ENCODE results near the gene PIK3CA. TPM values are rescaled to one million over a fixed set of nuclear protein-coding genes. Genes with fewer than 3 reads are reported as not detected.
A peak's percentile ranks its signal among the peaks of the same experiment; 100 is the strongest.
"Not testable (repeated sequence)": the region's sequence is repeated elsewhere in the genome, so short reads cannot be mapped to it uniquely, and the experiment has no call there.

Gene PIK3CA
- 10 to 100 TPM; 28.8 to 75.6 (median 48.0) TPM for total RNA-seq

DNA sequence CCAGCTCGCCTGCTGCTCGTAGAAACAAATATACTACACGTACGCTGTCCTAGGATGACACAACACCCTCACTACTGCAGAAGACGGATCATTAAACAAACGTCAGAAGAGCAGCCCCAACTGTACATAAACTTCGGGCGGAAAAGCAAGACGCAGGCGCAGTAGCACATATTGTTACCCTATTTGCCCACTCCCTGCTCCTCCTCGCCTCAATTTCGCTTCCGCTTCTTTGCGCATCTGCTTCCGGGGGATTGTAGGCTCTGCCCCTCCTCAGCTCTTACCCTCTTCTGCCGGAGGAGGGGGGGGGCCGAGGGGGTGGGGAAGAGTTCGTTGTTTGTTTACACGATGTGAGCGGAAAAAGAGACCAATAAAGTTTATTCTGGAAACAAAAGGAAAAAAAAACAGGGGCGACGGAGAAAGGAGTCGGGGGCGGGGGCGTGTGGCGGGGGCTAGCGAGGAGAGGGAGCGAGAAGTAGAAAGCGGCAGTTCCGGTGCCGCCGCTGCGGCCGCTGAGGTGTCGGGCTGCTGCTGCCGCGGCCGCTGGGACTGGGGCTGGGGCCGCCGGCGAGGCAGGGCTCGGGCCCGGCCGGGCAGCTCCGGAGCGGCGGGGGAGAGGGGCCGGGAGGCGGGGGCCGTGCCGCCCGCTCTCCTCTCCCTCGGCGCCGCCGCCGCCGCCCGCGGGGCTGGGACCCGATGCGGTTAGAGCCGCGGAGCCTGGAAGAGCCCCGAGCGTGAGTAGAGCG lies at the start of gene PIK3CA:
Gene PIK3CA (plus strand): TSS at position 485 of the 743 bp plus-strand sequence. CDS start 50,469 bp downstream, outside the sequence.
- TF ChIP-seq, protein P1, sequence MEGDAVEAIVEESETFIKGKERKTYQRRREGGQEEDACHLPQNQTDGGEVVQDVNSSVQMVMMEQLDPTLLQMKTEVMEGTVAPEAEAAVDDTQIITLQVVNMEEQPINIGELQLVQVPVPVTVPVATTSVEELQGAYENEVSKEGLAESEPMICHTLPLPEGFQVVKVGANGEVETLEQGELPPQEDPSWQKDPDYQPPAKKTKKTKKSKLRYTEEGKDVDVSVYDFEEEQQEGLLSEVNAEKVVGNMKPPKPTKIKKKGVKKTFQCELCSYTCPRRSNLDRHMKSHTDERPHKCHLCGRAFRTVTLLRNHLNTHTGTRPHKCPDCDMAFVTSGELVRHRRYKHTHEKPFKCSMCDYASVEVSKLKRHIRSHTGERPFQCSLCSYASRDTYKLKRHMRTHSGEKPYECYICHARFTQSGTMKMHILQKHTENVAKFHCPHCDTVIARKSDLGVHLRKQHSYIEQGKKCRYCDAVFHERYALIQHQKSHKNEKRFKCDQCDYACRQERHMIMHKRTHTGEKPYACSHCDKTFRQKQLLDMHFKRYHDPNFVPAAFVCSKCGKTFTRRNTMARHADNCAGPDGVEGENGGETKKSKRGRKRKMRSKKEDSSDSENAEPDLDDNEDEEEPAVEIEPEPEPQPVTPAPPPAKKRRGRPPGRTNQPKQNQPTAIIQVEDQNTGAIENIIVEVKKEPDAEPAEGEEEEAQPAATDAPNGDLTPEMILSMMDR (IDR thresholded peaks at IDR 0.05) = no peak
- ATAC-seq (ENCODE audit: low FRiP score) = peak; percentile 96
- DNase-seq (ENCODE audit: low spot score) = peak; percentile 69

DNA sequence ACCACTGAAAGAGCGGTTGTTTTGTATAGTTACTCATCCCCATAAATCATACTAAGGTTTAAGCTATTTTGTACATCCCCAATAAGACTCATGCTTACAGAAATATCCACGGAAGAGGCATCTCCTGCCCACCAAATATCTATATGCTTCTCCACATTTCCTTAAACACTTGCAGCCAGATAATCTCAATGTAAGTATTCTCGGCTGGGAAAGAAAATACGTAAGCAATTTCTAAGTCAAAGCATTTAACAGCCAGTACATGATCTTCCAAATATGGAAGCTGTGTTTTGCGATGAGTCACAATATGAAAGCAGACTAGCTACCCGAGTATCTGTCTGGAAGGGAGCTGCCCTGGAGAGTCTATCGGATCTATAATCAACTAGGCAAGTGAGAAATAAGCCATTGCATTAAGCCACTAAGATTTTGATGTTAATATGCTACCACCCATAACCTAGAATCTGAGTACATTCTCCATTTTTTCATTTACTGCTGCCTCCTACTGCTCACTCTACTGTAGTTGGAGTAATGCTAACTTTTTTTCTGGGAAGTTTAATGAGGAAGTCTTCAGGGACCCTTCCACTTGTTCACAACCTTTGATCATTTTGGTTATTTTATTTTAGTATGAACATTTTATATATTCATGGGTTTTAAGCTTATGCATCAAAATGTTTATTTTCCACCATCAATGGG lies 49.6 kb upstream of the PIK3CA start:
- DNase-seq (ENCODE audit: low spot score) = no peak
- ATAC-seq (ENCODE audit: low FRiP score) = no peak
- TF ChIP-seq, protein P1 (IDR thresholded peaks at IDR 0.05) = no peak

DNA sequence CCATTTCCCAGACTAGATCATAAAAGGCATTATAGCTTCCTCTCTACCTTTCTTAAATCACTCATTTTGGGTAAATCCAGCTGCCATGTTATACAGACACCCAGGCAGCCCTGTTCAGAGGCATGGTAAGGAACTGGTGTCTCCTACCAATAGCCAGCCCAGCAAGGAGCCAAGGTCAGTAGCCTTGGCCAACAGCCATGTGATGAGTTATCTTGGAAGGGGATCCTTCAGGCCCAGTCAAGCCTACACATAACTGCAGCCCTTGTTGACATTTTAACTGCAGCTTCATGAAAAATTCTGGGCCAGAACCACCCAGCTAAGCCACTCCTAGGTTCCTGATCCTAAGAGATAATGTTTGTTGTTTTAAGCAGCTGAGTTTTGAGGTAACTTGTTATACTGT lies 47.5 kb upstream of the PIK3CA start:
- no peak for DNase-seq (ENCODE audit: low spot score)
- ATAC-seq (ENCODE audit: low FRiP score) = no peak
- TF ChIP-seq, protein P1 (IDR thresholded peaks at IDR 0.05) = no peak

DNA sequence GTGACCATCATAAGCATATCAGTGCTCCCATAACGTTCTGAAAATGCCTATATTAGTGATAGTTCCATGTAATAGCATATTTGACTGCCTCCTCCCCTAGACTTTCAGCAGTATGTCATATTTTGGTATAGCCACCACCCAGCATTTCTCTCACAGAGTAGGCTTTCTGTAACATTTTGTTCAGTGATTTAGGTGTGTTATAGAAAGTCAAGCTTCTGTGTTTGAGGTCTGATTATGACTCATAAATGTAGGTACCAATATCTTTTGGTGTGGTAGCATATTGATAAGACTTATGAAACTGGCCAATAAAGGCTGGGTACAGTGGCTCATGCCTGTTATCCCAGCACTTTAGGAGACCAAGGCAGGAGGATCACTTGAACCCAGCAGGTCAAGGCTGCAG lies 42.3 kb upstream of the PIK3CA start:
- TF ChIP-seq, protein P1 (IDR thresholded peaks at IDR 0.05) = no peak
- ATAC-seq (ENCODE audit: low FRiP score) = no peak
- DNase-seq (ENCODE audit: low spot score) = no peak

DNA sequence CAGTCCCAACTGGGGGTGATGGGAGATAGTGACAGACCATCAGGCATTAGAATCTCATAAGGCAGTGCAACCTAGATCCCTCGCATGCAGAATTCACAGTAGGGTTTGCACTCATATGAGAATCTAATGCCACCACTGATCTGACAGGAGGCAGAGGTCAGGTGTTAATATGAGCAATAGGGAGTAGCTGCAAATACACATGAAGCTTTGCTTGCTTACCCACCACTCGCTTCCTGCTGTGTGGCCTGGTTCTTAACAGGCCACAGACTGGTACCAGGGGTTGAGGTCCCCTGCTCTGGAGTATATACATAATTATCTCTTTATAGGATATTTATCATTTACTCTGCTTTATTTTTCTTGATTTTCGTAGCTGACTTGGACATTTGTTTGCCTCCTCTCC lies 40.5 kb upstream of the PIK3CA start:
- TF ChIP-seq, protein P1 (IDR thresholded peaks at IDR 0.05) = no peak
- DNase-seq (ENCODE audit: low spot score) = no peak
- no peak for ATAC-seq (ENCODE audit: low FRiP score)

DNA sequence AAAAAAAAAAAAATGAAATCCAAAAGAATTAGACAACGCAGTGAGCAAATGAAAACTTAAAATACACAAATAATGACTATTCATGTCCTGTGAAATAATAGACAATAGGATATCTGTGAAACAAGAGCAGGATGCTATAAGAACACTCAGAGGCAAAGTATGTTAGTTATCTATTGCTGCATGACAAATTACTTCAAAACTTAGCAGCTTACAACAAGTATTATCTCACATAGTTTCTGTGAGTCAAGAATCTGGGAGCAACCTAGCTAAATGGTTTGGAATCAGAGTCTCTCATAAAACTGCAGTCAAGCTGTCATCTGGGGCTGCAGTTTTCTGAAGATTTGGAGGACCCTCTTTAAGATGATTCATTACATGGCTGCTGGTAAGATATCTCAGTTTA lies 40.1 kb upstream of the PIK3CA start:
- DNase-seq (ENCODE audit: low spot score) (no peak), ATAC-seq (ENCODE audit: low FRiP score) (no peak)
- TF ChIP-seq, protein P1 (IDR thresholded peaks at IDR 0.05) = no peak

DNA sequence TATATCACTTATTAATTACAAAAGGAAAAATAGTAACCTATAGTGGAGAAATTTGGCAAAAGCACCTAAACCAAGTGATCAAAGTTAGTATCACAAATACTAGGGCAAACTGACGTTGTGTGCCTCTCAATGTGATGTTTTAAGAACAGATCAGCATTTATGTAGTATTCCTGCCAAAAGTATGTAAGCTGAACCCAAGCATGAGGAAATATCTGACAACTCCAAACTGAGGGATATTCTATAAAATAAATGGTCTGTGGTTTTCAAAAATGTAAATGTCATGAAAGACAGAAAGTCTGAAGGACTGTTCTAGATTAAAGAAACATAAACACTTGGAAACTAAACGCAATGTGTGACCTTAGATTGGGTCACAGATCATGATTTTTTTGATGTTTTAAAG lies 34.3 kb upstream of the PIK3CA start:
- ATAC-seq (ENCODE audit: low FRiP score) (no peak), DNase-seq (ENCODE audit: low spot score) (no peak)
- TF ChIP-seq, protein P1 (IDR thresholded peaks at IDR 0.05) = no peak

DNA sequence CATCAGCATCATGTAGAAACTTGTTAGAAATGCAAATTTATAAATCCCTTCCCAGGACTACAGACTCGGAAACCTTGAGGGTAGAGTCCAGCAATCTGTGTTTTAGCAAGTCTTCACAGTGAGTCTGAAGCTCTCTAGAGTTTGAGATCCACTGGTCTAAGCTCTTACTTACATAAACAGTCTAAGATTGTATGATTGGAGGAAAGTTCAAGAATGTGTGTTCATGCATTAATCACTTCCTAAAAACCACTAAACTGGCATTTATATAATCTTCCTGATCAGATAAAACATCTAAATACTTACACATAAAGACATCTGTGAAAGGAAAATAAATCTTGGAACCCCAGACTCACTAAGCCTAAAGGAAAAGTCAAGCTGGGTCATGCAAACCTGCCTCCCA lies 32.7 kb upstream of the PIK3CA start:
- not testable (repeated sequence) for DNase-seq (ENCODE audit: low spot score); ATAC-seq (ENCODE audit: low FRiP score)

Measured in omental fat pad (tissue), 4 donors.